Measurements from ENCODE around the gene PLA2G3. TPM values are rescaled to one million over a fixed set of nuclear protein-coding genes. Genes with fewer than 3 reads are reported as not detected.

The PLA2G3 gene, protein sequence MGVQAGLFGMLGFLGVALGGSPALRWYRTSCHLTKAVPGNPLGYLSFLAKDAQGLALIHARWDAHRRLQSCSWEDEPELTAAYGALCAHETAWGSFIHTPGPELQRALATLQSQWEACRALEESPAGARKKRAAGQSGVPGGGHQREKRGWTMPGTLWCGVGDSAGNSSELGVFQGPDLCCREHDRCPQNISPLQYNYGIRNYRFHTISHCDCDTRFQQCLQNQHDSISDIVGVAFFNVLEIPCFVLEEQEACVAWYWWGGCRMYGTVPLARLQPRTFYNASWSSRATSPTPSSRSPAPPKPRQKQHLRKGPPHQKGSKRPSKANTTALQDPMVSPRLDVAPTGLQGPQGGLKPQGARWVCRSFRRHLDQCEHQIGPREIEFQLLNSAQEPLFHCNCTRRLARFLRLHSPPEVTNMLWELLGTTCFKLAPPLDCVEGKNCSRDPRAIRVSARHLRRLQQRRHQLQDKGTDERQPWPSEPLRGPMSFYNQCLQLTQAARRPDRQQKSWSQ
- not detected in 5 replicates for total RNA-seq (2022; extraction: Qiagen RNA extraction; ENCODE audit: low read depth)

DNA sequence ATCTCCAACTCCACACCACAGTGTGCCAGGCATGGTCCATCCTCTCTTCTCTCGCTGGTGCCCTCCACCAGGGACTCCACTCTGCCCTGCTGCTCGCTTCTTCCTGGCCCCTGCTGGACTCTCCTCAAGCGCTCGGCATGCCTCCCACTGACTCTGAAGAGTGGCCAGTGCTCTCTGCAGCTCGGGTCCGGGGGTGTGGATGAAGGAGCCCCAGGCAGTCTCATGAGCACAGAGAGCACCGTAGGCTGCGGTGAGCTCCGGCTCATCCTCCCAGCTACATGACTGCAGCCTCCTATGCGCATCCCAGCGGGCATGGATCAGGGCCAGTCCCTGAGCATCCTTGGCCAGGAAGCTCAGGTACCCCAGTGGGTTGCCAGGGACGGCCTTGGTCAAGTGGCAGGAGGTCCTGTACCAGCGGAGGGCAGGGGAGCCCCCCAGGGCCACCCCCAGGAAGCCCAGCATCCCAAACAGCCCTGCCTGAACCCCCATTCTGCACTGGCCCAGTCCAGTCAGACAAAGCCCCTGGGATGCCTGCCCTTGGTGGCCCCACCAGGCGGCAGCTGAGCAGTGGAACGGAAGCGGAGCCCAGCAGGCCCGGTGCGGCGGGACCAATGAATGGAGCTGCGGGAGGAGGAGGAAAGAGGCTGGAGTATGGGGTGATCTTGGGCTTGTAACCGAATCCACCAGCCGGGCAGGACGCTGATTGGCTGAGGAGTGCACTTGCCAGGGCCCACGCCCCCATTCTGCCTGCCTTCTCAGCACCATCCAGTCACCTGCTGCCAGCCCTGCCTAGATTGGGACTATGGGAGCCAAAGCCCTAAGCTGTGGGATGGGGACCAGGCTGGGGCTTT lies at the start of gene PLA2G3:
TSS of gene PLA2G3 (minus strand) at position 643 of the 851 bp plus-strand sequence. CDS start at position 489, 154 bp downstream.

DNA sequence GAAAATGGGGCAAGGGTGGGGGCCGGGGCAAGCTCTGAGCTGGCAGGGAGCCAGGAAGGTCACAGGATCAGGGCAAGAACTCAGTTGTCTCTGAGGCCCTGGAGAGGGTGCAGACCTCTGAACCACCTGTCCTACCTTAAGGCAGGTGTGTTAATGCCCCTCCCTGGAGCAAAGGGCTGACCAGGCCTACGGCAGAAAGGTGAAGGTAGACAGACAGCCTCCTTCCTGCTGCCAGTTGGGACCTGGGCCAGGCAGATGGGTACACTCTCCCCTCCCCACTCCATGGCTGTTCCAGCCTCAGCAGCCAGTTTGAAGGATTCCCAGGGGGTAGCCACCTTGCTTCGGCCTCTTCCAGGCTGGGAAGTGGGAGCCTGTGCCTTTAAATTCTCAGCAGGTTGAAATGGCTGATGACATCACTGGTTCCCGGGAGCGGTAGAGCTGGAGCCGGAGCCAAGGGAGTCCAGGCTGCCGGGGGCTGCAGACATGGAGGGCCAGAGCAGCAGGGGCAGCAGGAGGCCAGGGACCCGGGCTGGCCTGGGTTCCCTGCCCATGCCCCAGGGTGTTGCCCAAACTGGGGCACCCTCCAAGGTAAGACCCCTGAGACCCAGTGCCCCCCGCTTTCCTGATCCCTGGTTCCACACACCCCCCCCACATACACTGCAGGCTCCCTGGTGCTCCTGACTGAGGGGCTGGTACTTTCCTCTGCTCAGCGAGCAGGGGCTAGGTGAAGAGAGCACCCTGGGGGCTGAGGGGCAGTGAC lies 17.6 kb downstream of the PLA2G3 start, which contains the start of gene INPP5J:
TSS of gene INPP5J (plus strand) at position 435 of the 760 bp plus-strand sequence. CDS start at position 484, 49 bp downstream.

DNA sequence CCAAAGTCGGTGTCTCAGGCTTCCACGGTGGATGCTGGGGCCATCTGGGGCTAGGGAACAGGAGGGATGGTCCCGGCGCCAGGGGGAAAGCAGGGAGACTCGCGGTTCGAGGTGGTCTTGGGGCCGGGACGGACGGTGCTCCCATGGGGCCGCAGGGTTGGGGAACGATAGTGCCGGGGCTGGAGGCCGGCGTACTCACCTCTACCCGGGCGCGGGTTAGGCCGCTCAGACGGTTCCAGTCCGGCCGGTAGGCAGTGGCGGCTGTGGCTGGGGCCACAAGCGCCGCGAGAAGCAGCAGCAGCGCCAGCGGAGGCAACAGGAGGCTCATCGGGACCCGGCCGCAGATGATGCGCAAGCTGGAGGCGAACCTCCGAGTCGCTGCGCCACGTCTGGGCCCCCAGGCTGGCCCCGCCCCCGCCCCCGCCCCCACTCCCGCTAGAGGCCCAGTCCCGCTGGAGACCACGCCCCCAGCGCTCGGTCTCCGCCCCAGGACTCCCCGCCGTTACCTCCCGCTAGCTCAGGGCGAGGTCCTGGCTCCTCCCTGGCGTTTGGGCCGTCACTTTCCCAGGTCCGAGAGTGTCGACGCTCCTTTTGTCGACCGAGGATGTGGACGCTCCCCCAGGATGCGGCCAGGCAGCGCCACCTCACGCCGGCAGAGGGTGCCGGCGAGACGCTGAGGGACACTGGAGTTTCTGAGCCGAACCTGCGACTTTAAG lies 33.0 kb downstream of the PLA2G3 start, which contains the start of gene SELENOM:
TSS of gene SELENOM (minus strand) at position 391 of the 716 bp plus-strand sequence. CDS start at position 328, 63 bp downstream.

Other genes starting within 250 kb of the PLA2G3 start
- 12.3 to 15.1 TPM (median 13.6 TPM) in 5 replicates for gene MORC2, start 171.7 kb downstream of the PLA2G3 start, total RNA-seq (2022; extraction: Qiagen RNA extraction; ENCODE audit: low read depth)
- gene TUG1, start 171.2 kb downstream of the PLA2G3 start, total RNA-seq (2022; extraction: Qiagen RNA extraction; ENCODE audit: low read depth): 21.9 to 30.4 TPM (median 28.9 TPM) in 5 replicates
- gene SMTN, start 59.2 kb downstream of the PLA2G3 start, total RNA-seq (2022; extraction: Qiagen RNA extraction; ENCODE audit: low read depth): 26.1 to 32.9 TPM (median 29.5 TPM) in 5 replicates
- gene SELENOM, start 32.9 kb downstream of the PLA2G3 start, total RNA-seq (2022; extraction: Qiagen RNA extraction; ENCODE audit: low read depth): 57.6 to 74.4 TPM (median 67.3 TPM) in 5 replicates
- gene INPP5J, start 17.5 kb downstream of the PLA2G3 start, total RNA-seq (2022; extraction: Qiagen RNA extraction; ENCODE audit: low read depth): 0.46 to 0.57 TPM (median 0.51 TPM) in 5 replicates
- gene RNF185, start 19.7 kb upstream of the PLA2G3 start, total RNA-seq (2022; extraction: Qiagen RNA extraction; ENCODE audit: low read depth): 22.2 to 26.9 TPM (median 25.2 TPM) in 5 replicates
- gene LIMK2, start 71.8 kb upstream of the PLA2G3 start, total RNA-seq (2022; extraction: Qiagen RNA extraction; ENCODE audit: low read depth): 6.6 to 9.9 TPM (median 7.9 TPM) in 5 replicates
- 0.74 to 1.2 TPM (median 0.82 TPM) in 5 replicates for gene PIK3IP1, start 152.0 kb upstream of the PLA2G3 start, total RNA-seq (2022; extraction: Qiagen RNA extraction; ENCODE audit: low read depth)
- 17.1 to 21.6 TPM (median 20.9 TPM) in 5 replicates for gene PATZ1, start 205.8 kb upstream of the PLA2G3 start, total RNA-seq (2022; extraction: Qiagen RNA extraction; ENCODE audit: low read depth)